AG04449 (cell line): ENCODE results near the gene PTGS2.

Experiments
- CTCF ChIA-PET: fragments of 350-600 bp; formaldehyde crosslinking; extraction: SDS; loops from one replicate; lab custom pipeline; 2021; ENCODE audit warnings: antibody characterized with exemption; lab: Yijun Ruan, JAX
- POLR2A ChIA-PET: fragments of 400-600, 350-600 bp; formaldehyde crosslinking; extraction: SDS; loops from one replicate; lab custom pipeline; 2020; ENCODE audit warnings: antibody characterized with exemption, inconsistent platforms; lab: Yijun Ruan, JAX
- DNase-seq: peaks from one replicate; pipeline ENCODE4 v3.0.0-alpha.2; 2010; ENCODE audit warnings: low read depth, low spot score
- H3K4me3 ChIP-seq: 2 replicates; pipeline ENCODE4 v1.5.1; 2011; ENCODE audit warnings: low read depth, mild to moderate bottlenecking, control low read depth, low read length
- TF ChIP-seq, protein P1 (sequence below): IDR thresholded peaks from one replicate; pipeline ENCODE4 v1.5.1; 2011; ENCODE audit warnings: mild to moderate bottlenecking, moderate library complexity, low read length, control low read depth, inconsistent platforms; ENCODE audit not compliant: insufficient read depth; ENCODE audit errors: missing control alignments

PTGS2 gene

DNA sequence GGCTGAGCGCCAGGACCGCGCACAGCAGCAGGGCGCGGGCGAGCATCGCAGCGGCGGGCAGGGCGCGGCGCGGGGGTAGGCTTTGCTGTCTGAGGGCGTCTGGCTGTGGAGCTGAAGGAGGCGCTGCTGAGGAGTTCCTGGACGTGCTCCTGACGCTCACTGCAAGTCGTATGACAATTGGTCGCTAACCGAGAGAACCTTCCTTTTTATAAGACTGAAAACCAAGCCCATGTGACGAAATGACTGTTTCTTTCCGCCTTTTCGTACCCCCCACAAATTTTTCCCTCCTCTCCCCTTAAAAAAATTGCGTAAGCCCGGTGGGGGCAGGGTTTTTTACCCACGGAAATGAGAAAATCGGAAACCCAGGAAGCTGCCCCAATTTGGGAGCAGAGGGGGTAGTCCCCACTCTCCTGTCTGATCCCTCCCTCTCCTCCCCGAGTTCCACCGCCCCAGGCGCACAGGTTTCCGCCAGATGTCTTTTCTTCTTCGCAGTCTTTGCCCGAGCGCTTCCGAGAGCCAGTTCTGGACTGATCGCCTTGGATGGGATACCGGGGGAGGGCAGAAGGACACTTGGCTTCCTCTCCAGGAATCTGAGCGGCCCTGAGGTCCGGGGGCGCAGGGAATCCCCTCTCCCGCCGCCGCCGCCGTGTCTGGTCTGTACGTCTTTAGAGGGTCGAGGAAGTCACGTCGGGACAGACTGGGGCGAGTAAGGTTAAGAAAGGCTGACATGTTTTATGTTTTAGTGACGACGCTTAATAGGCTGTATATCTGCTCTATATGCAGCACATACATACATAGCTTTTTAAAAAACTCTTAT is at the start of gene PTGS2:
PTGS2 (minus strand) TSS at position 179 of the 817 bp plus-strand sequence; CDS start at position 46, 133 bp downstream.
- peak within 1 kb of the TSS; percentile 80 for H3K4me3 ChIP-seq
- peak; percentile 85 for DNase-seq

GRCh38 chr1:186722711-186723309 is 42.6 kb upstream of the PTGS2 start:
- H3K4me3 ChIP-seq: no peak overlapping the region
- DNase-seq: no peak
- ChIA-PET POLR2A (no interaction called here), CTCF (interaction anchor here (0.6 to 1.7 kb wide), 15 partner anchors 10 to 264 kb away, joined by 3 to 10 read pairs (median 4); no protein-coding TSS in a partner anchor)
- TF ChIP-seq, protein P1, sequence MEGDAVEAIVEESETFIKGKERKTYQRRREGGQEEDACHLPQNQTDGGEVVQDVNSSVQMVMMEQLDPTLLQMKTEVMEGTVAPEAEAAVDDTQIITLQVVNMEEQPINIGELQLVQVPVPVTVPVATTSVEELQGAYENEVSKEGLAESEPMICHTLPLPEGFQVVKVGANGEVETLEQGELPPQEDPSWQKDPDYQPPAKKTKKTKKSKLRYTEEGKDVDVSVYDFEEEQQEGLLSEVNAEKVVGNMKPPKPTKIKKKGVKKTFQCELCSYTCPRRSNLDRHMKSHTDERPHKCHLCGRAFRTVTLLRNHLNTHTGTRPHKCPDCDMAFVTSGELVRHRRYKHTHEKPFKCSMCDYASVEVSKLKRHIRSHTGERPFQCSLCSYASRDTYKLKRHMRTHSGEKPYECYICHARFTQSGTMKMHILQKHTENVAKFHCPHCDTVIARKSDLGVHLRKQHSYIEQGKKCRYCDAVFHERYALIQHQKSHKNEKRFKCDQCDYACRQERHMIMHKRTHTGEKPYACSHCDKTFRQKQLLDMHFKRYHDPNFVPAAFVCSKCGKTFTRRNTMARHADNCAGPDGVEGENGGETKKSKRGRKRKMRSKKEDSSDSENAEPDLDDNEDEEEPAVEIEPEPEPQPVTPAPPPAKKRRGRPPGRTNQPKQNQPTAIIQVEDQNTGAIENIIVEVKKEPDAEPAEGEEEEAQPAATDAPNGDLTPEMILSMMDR: peak; percentile 29

More for the DNA sequence above, at the start of gene PTGS2:
- POLR2A ChIA-PET: interaction anchor here (0.7 to 1.7 kb wide), 10 partner anchors 10 to 305 kb away, joined by 3 to 9 read pairs (median 4); partner anchors contain the start of gene TPR
- TF ChIP-seq, protein P1: peak; percentile 86
- CTCF ChIA-PET: interaction anchor here (0.7 to 9.4 kb wide), 29 partner anchors 9 to 308 kb away, joined by 3 to 82 read pairs (median 4); partner anchors contain the start of genes ODR4 and TPR

GRCh38 chr1:186717286-186717685 is 37.1 kb upstream of the PTGS2 start:
- no peak overlapping the region for H3K4me3 ChIP-seq
- POLR2A ChIA-PET: no interaction called here
- no peak for DNase-seq
- TF ChIP-seq, protein P1: no peak
- CTCF ChIA-PET: interaction anchor here (1.3 to 2.0 kb wide), 3 partner anchors 8 to 269 kb away, joined by 3 to 6 read pairs (median 3); no protein-coding TSS in a partner anchor

DNA sequence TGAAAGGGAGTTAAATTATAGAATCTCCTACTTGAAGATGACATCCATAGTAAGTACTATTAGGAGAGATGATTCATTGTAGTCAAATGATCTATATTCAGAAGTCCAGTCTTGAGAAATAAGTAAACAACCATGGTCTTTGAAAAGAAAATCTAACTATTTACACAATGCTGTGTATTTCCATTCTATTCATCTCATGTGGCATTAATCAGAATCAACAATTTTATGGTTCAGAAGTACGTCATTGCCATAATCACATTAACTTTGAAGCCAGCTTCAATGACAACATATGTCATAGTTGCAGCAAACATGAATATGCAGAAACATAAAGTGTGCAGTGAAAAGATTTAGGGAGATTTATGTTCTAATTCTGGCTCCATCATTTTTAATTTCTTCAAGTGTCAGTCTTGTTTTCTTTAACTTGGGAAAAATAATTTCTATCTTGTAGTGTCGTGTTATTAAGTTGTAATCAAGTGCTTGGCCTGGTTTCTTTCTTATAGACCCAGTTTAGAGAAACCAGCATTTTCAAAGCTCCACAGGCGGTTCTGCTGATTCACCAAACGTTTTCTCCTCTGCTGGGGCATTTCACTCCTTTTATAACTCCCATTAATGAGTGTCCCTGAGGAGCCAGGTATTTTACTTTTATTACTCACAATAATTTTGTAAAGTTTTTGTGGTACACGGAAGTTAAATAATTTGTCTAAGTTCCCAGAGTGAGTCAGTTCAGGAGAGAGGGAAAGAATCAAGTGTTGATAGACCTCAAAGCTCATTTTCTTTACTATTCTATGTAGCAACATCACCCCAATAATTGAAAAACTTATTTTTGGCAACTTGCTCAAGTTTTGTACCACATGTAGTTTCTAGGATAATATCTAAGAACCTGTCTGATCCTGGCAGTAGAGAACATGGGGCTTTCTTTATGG is 35.9 kb upstream of the PTGS2 start:
- H3K4me3 ChIP-seq: no peak overlapping the region
- POLR2A ChIA-PET: no interaction called here
- CTCF ChIA-PET: interaction anchor here (0.5 to 2.0 kb wide), 3 partner anchors 10 to 24 kb away, joined by 3 to 6 read pairs (median 3); no protein-coding TSS in a partner anchor
- DNase-seq: no peak
- TF ChIP-seq, protein P1: no peak

- ChIA-PET POLR2A (no interaction called here), CTCF (no interaction called here)
- no peak overlapping the region for H3K4me3 ChIP-seq
- TF ChIP-seq, protein P1: no peak
- DNase-seq: no peak
These were observed 30.5 kb upstream of the PTGS2 start for GRCh38 chr1:186710696-186711095.
